CD4-positive, alpha-beta T cell treated with Interleukin-4 for 4 hours (primary cell): ENCODE measurements around the gene C13orf46.
"Not testable (repeated sequence)": the region's sequence is repeated elsewhere in the genome, so short reads cannot be mapped to it uniquely, and the experiment has no call there.

Experiments used
- DNase-seq: peaks from one replicate; pipeline ENCODE4 v3.0.0-alpha.2; 2020

C13orf46 gene

GRCh38 chr13:113920606-113921286 lies 53.1 kb downstream of the C13orf46 start:
- no peak for DNase-seq

GRCh38 chr13:113919761-113920559 lies 53.9 kb downstream of the C13orf46 start:
- DNase-seq, result no peak

GRCh38 chr13:113918981-113919701 lies 54.7 kb downstream of the C13orf46 start:
- DNase-seq, result no peak

GRCh38 chr13:113918580-113918979 lies 55.3 kb downstream of the C13orf46 start:
- no peak for DNase-seq

- DNase-seq, result no peak
Observed at GRCh38 chr13:113917594-113918371, 56.1 kb downstream of the C13orf46 start.

GRCh38 chr13:113917096-113917495 lies 56.8 kb downstream of the C13orf46 start:
- DNase-seq, result no peak

GRCh38 chr13:113916330-113916815 lies 57.5 kb downstream of the C13orf46 start:
- no peak for DNase-seq

- DNase-seq, result no peak
Observed at GRCh38 chr13:113915786-113916329, 58.0 kb downstream of the C13orf46 start.

- no peak for DNase-seq
Observed at GRCh38 chr13:113915012-113915763, 58.7 kb downstream of the C13orf46 start.

GRCh38 chr13:113914333-113915011 lies 59.4 kb downstream of the C13orf46 start:
- DNase-seq, result no peak

GRCh38 chr13:113913838-113914237 lies 60.0 kb downstream of the C13orf46 start:
- DNase-seq, result not testable (repeated sequence)

GRCh38 chr13:113913408-113913807 lies 60.5 kb downstream of the C13orf46 start:
- DNase-seq, result not testable (repeated sequence)

GRCh38 chr13:113912596-113912995 lies 61.3 kb downstream of the C13orf46 start:
- DNase-seq, result no peak

GRCh38 chr13:113907635-113908617 lies 66.0 kb downstream of the C13orf46 start:
- DNase-seq, result no peak

- no peak for DNase-seq
Observed at GRCh38 chr13:113906571-113906970, 67.3 kb downstream of the C13orf46 start.

- DNase-seq, result no peak
Observed at GRCh38 chr13:113905942-113906341, 67.9 kb downstream of the C13orf46 start.

GRCh38 chr13:113905018-113905417 lies 68.9 kb downstream of the C13orf46 start:
- DNase-seq, result no peak

GRCh38 chr13:113904411-113904810 lies 69.5 kb downstream of the C13orf46 start:
- no peak for DNase-seq

GRCh38 chr13:113903912-113904311 lies 70.0 kb downstream of the C13orf46 start:
- DNase-seq, result no peak
